Astrocyte (in vitro differentiated cells and primary cell): ENCODE data around the gene FRY. TPM values are rescaled to one million over a fixed set of nuclear protein-coding genes. Genes with fewer than 3 reads are reported as not detected.

Experiments used
- DNase-seq: peaks from one replicate; pipeline ENCODE4 v3.0.0-alpha.2; 2010; ENCODE audit warnings: low read depth
- FAIRE-seq: peaks from 2 replicates; lab custom pipeline; 2011; peaks lifted over from hg19 to GRCh38; lab: Jason Lieb, UNC
- H2AFZ ChIP-seq: 2 replicates; pipeline ENCODE4 v1.6.0; 2012; ENCODE audit warnings: low read depth, low read length, inconsistent platforms
- H3K27ac ChIP-seq: 2 replicates; pipeline ENCODE4 v1.5.1; 2011; ENCODE audit warnings: low read depth, low read length, inconsistent platforms
- H3K27me3 ChIP-seq: 2 replicates; pipeline ENCODE4 v1.6.0; 2011; ENCODE audit warnings: low read length, inconsistent platforms; ENCODE audit not compliant: insufficient read depth
- H3K36me3 ChIP-seq: 2 replicates; pipeline ENCODE4 v1.5.1; 2011; ENCODE audit warnings: low read length, inconsistent platforms; ENCODE audit not compliant: insufficient read depth
- H3K4me1 ChIP-seq: 2 replicates; pipeline ENCODE4 v1.5.1; 2011; ENCODE audit warnings: low read length, inconsistent platforms; ENCODE audit not compliant: insufficient read depth
- H3K4me2 ChIP-seq: 2 replicates; pipeline ENCODE4 v1.6.0; 2012; ENCODE audit warnings: low read length, inconsistent platforms
- H3K4me3 ChIP-seq: 2 replicates; pipeline ENCODE4 v1.5.1; 2011; ENCODE audit warnings: low read depth, mild to moderate bottlenecking, low read length, inconsistent platforms; ENCODE audit not compliant: insufficient read depth
- H3K79me2 ChIP-seq: 2 replicates; pipeline ENCODE4 v1.6.0; 2012; ENCODE audit warnings: mild to moderate bottlenecking, low read length, inconsistent platforms; ENCODE audit not compliant: insufficient read depth
- H3K9ac ChIP-seq: 2 replicates; pipeline ENCODE4 v1.6.0; 2012; ENCODE audit warnings: mild to moderate bottlenecking, low read length, inconsistent platforms
- H3K9me3 ChIP-seq: 2 replicates; pipeline ENCODE4 v1.5.1; 2012; ENCODE audit warnings: low read depth, mild to moderate bottlenecking, low read length, inconsistent platforms; ENCODE audit not compliant: insufficient read depth
- H4K20me1 ChIP-seq: 2 replicates; pipeline ENCODE4 v1.6.0; 2012; ENCODE audit warnings: low read length, inconsistent platforms; ENCODE audit not compliant: insufficient read depth
- H3K27ac Mint-ChIP-seq: one replicate; pipeline ENCODE4 v1.8.0; 2021; ENCODE audit warnings: mild to moderate bottlenecking, mixed read lengths; ENCODE audit not compliant: unreplicated experiment
- H3K27me3 Mint-ChIP-seq: one replicate; pipeline ENCODE4 v1.8.0; 2021; ENCODE audit warnings: low read depth, mixed read lengths; ENCODE audit not compliant: unreplicated experiment
- H3K36me3 Mint-ChIP-seq: one replicate; pipeline ENCODE4 v1.8.0; 2021; ENCODE audit warnings: low read depth, mixed read lengths; ENCODE audit not compliant: unreplicated experiment
- H3K4me1 Mint-ChIP-seq: one replicate; pipeline ENCODE4 v1.8.0; 2021; ENCODE audit warnings: low read depth, mixed read lengths; ENCODE audit not compliant: unreplicated experiment
- H3K4me3 Mint-ChIP-seq: one replicate; pipeline ENCODE4 v1.8.0; 2021; ENCODE audit warnings: mild to moderate bottlenecking, moderate library complexity, mixed read lengths; ENCODE audit not compliant: unreplicated experiment
- H3K9me3 Mint-ChIP-seq: one replicate; pipeline ENCODE4 v1.8.0; 2021; ENCODE audit warnings: mild to moderate bottlenecking, mixed read lengths; ENCODE audit not compliant: unreplicated experiment
- CTCF ChIP-seq: IDR thresholded peaks from 2 replicates; pipeline ENCODE4 v1.5.1; 2011; ENCODE audit warnings: low read depth, mild to moderate bottlenecking, inconsistent platforms, low read length, moderate library complexity; ENCODE audit not compliant: insufficient read depth
- EZH2 ChIP-seq: IDR thresholded peaks from 2 replicates; pipeline ENCODE4 v1.6.1; 2012; ENCODE audit warnings: mild to moderate bottlenecking, low read length, inconsistent platforms; ENCODE audit not compliant: insufficient read depth
- total RNA-seq: library from RNA; stranded (reverse); gene quantifications from 2 replicates; pipeline ENCODE4 v1.2.1, GENCODE V29; 2021

Gene FRY
- total RNA-seq, 1 donor from 2014 or later = 4.6 TPM

- H3K4me3 ChIP-seq = no peak overlapping the region
- Mint-ChIP-seq H3K36me3 (peaks cover 3% of the 10 kb centered on the region), H3K9me3 (peaks cover 3% of the 10 kb centered on the region), H3K27ac (no peak overlapping the region), H3K4me3 (no peak overlapping the region), H3K27me3 (no peaks in the 10 kb centered on the region), H3K4me1 (no peaks in the 10 kb centered on the region)
- H3K9me3 ChIP-seq = no peaks in the 10 kb centered on the region
- peaks cover 3% of the 10 kb centered on the region for H3K4me1 ChIP-seq
- no peaks in the 10 kb centered on the region for H3K27me3 ChIP-seq
- H2AFZ ChIP-seq = no peak overlapping the region
- no peak for FAIRE-seq
- no peaks in the 10 kb centered on the region for H3K36me3 ChIP-seq
- no peak overlapping the region for H3K9ac ChIP-seq
- no peaks in the 10 kb centered on the region for H4K20me1 ChIP-seq
- no peak overlapping the region for H3K4me2 ChIP-seq
- no peak overlapping the region for H3K27ac ChIP-seq
- no peaks in the 10 kb centered on the region for H3K79me2 ChIP-seq
- no peak for DNase-seq
- TF ChIP-seq EZH2 (no peak), CTCF (no peak)
Observed at GRCh38 chr13:32125221-32125689, 93.7 kb downstream of the FRY start.

- H3K27me3 Mint-ChIP-seq = no peaks in the 10 kb centered on the region
- Histone ChIP-seq H2AFZ (no peak overlapping the region), H3K9ac (no peak overlapping the region), H3K27me3 (no peaks in the 10 kb centered on the region), H3K36me3 (no peaks in the 10 kb centered on the region), H3K27ac (no peak overlapping the region), H3K9me3 (no peaks in the 10 kb centered on the region), H3K4me1 (peaks cover 3% of the 10 kb centered on the region), H3K79me2 (no peaks in the 10 kb centered on the region), H3K4me3 (no peak overlapping the region), H4K20me1 (no peaks in the 10 kb centered on the region), H3K4me2 (no peak overlapping the region)
- TF ChIP-seq CTCF = no peak
- no peak for TF ChIP-seq EZH2
- peaks cover 3% of the 10 kb centered on the region for H3K9me3 Mint-ChIP-seq
- DNase-seq (no peak), FAIRE-seq (no peak)
- H3K4me3 Mint-ChIP-seq = no peak overlapping the region
- peaks cover 3% of the 10 kb centered on the region for H3K36me3 Mint-ChIP-seq
- no peak overlapping the region for H3K27ac Mint-ChIP-seq
- H3K4me1 Mint-ChIP-seq = no peaks in the 10 kb centered on the region
Observed at GRCh38 chr13:32125751-32126150, 94.2 kb downstream of the FRY start.

DNA sequence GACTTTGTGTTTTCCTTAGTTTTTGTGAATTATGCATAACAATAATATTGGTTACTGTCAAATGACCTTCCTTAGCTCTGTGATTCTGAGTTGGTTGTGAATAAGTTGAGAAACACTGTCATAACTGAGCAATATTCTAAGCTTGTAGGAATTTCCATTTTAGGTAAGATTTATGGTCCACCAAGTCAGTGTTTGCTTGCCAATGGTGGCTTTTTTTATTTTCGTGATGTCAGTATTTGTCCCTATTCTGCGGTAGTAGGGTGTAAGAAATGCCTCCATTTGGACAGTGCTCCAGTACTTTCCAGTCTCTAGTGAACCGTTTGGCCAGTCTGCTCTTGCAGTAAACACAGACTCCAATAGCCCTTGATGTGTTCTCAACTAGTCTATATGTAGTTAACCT is 94.7 kb downstream of the FRY start:
- H2AFZ ChIP-seq = no peak overlapping the region
- TF ChIP-seq CTCF = no peak
- TF ChIP-seq EZH2 = no peak
- FAIRE-seq (peak; percentile 86), DNase-seq (no peak)
- H3K9ac ChIP-seq = no peak overlapping the region
- H3K36me3 ChIP-seq = no peaks in the 10 kb centered on the region
- H3K4me1 ChIP-seq = peaks cover 3% of the 10 kb centered on the region
- no peaks in the 10 kb centered on the region for H3K27me3 ChIP-seq
- Mint-ChIP-seq H3K27me3 (no peaks in the 10 kb centered on the region), H3K36me3 (peaks cover 3% of the 10 kb centered on the region), H3K27ac (no peak overlapping the region), H3K4me3 (no peak overlapping the region), H3K9me3 (peaks cover 3% of the 10 kb centered on the region), H3K4me1 (no peaks in the 10 kb centered on the region)
- no peaks in the 10 kb centered on the region for H4K20me1 ChIP-seq
- peak overlapping the region; percentile 24 for H3K27ac ChIP-seq
- no peaks in the 10 kb centered on the region for H3K9me3 ChIP-seq
- H3K4me2 ChIP-seq = no peak overlapping the region
- H3K4me3 ChIP-seq = no peak overlapping the region
- H3K79me2 ChIP-seq = no peaks in the 10 kb centered on the region
